IMR-90 (cell line): ENCODE data around the gene DSP. TPM values are rescaled to one million over a fixed set of nuclear protein-coding genes. Genes with fewer than 3 reads are reported as not detected.

Experiments
- polyA plus RNA-seq, 3 experiments: library from polyadenylated mRNA; depleted of rRNA; stranded (reverse); fragments of >200 nt; gene quantifications; 2 replicates each; pipeline ENCODE4 v1.2.3, GENCODE V29; 2012; ENCODE audit warnings: low replicate concordance in 1 of 3
- total RNA-seq: library from RNA; depleted of rRNA; stranded (reverse); fragments of >200 nt; gene quantifications from 2 replicates; pipeline ENCODE4 v1.2.3, GENCODE V29; 2012; rRNA removed

The DSP gene
- total and polyA plus RNA-seq, 2 of the 4 experiments (the other 2 are of a cell fraction) = 7.1 to 20.1 TPM

Other genes with a start within 250 kb of the DSP start
- gene SSR1, start 228.5 kb upstream of the DSP start, total RNA-seq = 120 and 213 TPM in 2 replicates
- 110 and 115 TPM in 2 replicates for gene SSR1, start 228.5 kb upstream of the DSP start, polyA plus RNA-seq (2012; rRNA removed)
- under 0.01 TPM in 1 of 2 replicates, not detected in the other for gene CAGE1, start 151.9 kb upstream of the DSP start, total RNA-seq
- not detected in 2 replicates for gene CAGE1, start 151.9 kb upstream of the DSP start, polyA plus RNA-seq (2012; rRNA removed)
- 17.0 and 27.2 TPM in 2 replicates for gene RIOK1, start 151.9 kb upstream of the DSP start, total RNA-seq
- 14.2 and 17.8 TPM in 2 replicates for gene RIOK1, start 151.9 kb upstream of the DSP start, polyA plus RNA-seq (2012; rRNA removed)
- 5.2 and 9.4 TPM in 2 replicates for gene SNRNP48, start 48.5 kb downstream of the DSP start, total RNA-seq
- 4.0 and 6.2 TPM in 2 replicates for gene SNRNP48, start 48.5 kb downstream of the DSP start, polyA plus RNA-seq (2012; rRNA removed)
- gene BMP6, start 184.4 kb downstream of the DSP start, total RNA-seq = 0.18 and 0.28 TPM in 2 replicates
- gene BMP6, start 184.4 kb downstream of the DSP start, polyA plus RNA-seq (2012; rRNA removed) = 0.19 TPM in 2 replicates